HL-60/S4 treated with phorbol 12-myristate 13-acetate at 8.2 ng/mL for 4 days and 3 days (cell line): ENCODE results near the gene ADAMTS17.

Source experiments
- in situ Hi-C: fragments of 300-500 bp; cut with MboI; formaldehyde crosslinking; loops from 2 replicates; pipeline ENCODE4 v1.15.0; 2022; ENCODE audit warnings: low sequenced_read_pairs

The ADAMTS17 gene

GRCh38 chr15:100254691-100255090, 87.1 kb downstream of the ADAMTS17 start:
- in situ Hi-C loops, result no loop called here

- in situ Hi-C loops, result no loop called here
Measured at GRCh38 chr15:100254285-100254684, 87.5 kb downstream of the ADAMTS17 start.

- in situ Hi-C loops, result no loop called here
Measured at GRCh38 chr15:100253640-100254039, 88.1 kb downstream of the ADAMTS17 start.

GRCh38 chr15:100252779-100253417, 88.9 kb downstream of the ADAMTS17 start:
- in situ Hi-C loops, result no loop called here

GRCh38 chr15:100252359-100252758, 89.4 kb downstream of the ADAMTS17 start:
- in situ Hi-C loops, result no loop called here

GRCh38 chr15:100250176-100250800, 91.5 kb downstream of the ADAMTS17 start:
- in situ Hi-C loops, result no loop called here

GRCh38 chr15:100249096-100249815, 92.5 kb downstream of the ADAMTS17 start:
- in situ Hi-C loops, result no loop called here

- in situ Hi-C loops, result no loop called here
Measured at GRCh38 chr15:100248236-100248635, 93.5 kb downstream of the ADAMTS17 start.

GRCh38 chr15:100247228-100248225, 94.2 kb downstream of the ADAMTS17 start:
- in situ Hi-C loops, result no loop called here

GRCh38 chr15:100245855-100246254, 95.9 kb downstream of the ADAMTS17 start:
- in situ Hi-C loops, result no loop called here

GRCh38 chr15:100245487-100245820, 96.3 kb downstream of the ADAMTS17 start:
- in situ Hi-C loops, result no loop called here

GRCh38 chr15:100244796-100245486, 96.8 kb downstream of the ADAMTS17 start:
- in situ Hi-C loops, result no loop called here

- in situ Hi-C loops, result no loop called here
Measured at GRCh38 chr15:100242989-100243388, 98.8 kb downstream of the ADAMTS17 start.

GRCh38 chr15:100241572-100242482, 99.9 kb downstream of the ADAMTS17 start:
- in situ Hi-C loops, result no loop called here

GRCh38 chr15:100236981-100237720, 104.6 kb downstream of the ADAMTS17 start:
- in situ Hi-C loops, result no loop called here

- in situ Hi-C loops, result no loop called here
Measured at GRCh38 chr15:100235030-100235617, 106.7 kb downstream of the ADAMTS17 start.

GRCh38 chr15:100234158-100235029, 107.4 kb downstream of the ADAMTS17 start:
- in situ Hi-C loops, result no loop called here
